Measurements from ENCODE around the gene BSN. TPM values are rescaled to one million over a fixed set of nuclear protein-coding genes. Genes with fewer than 3 reads are reported as not detected.

BSN gene
- total and polyA plus RNA-seq, 2 experiments from 2014 or later: 0.50 to 5.1 TPM

GRCh38 chr3:49669352-49669751, 115.1 kb downstream of the BSN start:
- Histone ChIP-seq H3K27ac (ENCODE audit: low read depth) (no peak overlapping the region), H3K36me3 (ENCODE audit: insufficient read depth) (no peaks in the 10 kb centered on the region), H3K4me2 (no peak overlapping the region), H3K79me2 (replicated peaks; ENCODE audit: insufficient read depth) (no peaks in the 10 kb centered on the region), H2AFZ (no peak overlapping the region), H3K4me1 (ENCODE audit: insufficient read depth) (peaks cover 12% of the 10 kb centered on the region), H4K20me1 (replicated peaks; ENCODE audit: insufficient read depth) (0 out of 2 replicates have a peak, but pooled peaks cover 3% of the 10 kb centered on the region), H3K27me3 (ENCODE audit: insufficient read depth) (no peaks in the 10 kb centered on the region), H3K9me2 (ENCODE audit: insufficient read depth) (no peaks in the 10 kb centered on the region), H3K4me3 (no peak overlapping the region), H3F3A (replicated peaks; ENCODE audit: low read depth) (no peaks in the 10 kb centered on the region)
- TF ChIP-seq CREB1 (CRISPR knock-in tag; IDR thresholded peaks at IDR 0.05; ENCODE audit: low read depth) (no peak), STAT1 (IDR thresholded peaks at IDR 0.05; ENCODE audit: unreplicated experiment) (no peak), JUNB (IDR thresholded peaks at IDR 0.05; ENCODE audit: unreplicated experiment) (no peak), ZNF331 (CRISPR knock-in tag; IDR thresholded peaks at IDR 0.05; ENCODE audit: low read depth) (no peak), NANOG (IDR thresholded peaks at IDR 0.05; ENCODE audit: borderline replicate concordance) (no peak), EZH2phosphoT487 (IDR thresholded peaks at IDR 0.05; ENCODE audit: unreplicated experiment) (no peak), ZNF114 (CRISPR knock-in tag; IDR thresholded peaks at IDR 0.05) (no peak), EZH2 (IDR thresholded peaks at IDR 0.05; ENCODE audit: low read depth, unreplicated experiment) (no peak), ZNF462 (CRISPR knock-in tag; IDR thresholded peaks at IDR 0.05) (no peak), POLR2AphosphoS5 (IDR thresholded peaks at IDR 0.05; ENCODE audit: low read depth) (no peak)
- TF ChIP-seq, protein P1, sequence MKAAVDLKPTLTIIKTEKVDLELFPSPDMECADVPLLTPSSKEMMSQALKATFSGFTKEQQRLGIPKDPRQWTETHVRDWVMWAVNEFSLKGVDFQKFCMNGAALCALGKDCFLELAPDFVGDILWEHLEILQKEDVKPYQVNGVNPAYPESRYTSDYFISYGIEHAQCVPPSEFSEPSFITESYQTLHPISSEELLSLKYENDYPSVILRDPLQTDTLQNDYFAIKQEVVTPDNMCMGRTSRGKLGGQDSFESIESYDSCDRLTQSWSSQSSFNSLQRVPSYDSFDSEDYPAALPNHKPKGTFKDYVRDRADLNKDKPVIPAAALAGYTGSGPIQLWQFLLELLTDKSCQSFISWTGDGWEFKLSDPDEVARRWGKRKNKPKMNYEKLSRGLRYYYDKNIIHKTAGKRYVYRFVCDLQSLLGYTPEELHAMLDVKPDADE (IDR thresholded peaks at IDR 0.05): no peak
- TF ChIP-seq, protein P2, sequence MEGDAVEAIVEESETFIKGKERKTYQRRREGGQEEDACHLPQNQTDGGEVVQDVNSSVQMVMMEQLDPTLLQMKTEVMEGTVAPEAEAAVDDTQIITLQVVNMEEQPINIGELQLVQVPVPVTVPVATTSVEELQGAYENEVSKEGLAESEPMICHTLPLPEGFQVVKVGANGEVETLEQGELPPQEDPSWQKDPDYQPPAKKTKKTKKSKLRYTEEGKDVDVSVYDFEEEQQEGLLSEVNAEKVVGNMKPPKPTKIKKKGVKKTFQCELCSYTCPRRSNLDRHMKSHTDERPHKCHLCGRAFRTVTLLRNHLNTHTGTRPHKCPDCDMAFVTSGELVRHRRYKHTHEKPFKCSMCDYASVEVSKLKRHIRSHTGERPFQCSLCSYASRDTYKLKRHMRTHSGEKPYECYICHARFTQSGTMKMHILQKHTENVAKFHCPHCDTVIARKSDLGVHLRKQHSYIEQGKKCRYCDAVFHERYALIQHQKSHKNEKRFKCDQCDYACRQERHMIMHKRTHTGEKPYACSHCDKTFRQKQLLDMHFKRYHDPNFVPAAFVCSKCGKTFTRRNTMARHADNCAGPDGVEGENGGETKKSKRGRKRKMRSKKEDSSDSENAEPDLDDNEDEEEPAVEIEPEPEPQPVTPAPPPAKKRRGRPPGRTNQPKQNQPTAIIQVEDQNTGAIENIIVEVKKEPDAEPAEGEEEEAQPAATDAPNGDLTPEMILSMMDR (conservative IDR thresholded peaks at IDR 0.05; ENCODE audit: low read depth in 2 of 2): no peak
- TF ChIP-seq, protein P3, sequence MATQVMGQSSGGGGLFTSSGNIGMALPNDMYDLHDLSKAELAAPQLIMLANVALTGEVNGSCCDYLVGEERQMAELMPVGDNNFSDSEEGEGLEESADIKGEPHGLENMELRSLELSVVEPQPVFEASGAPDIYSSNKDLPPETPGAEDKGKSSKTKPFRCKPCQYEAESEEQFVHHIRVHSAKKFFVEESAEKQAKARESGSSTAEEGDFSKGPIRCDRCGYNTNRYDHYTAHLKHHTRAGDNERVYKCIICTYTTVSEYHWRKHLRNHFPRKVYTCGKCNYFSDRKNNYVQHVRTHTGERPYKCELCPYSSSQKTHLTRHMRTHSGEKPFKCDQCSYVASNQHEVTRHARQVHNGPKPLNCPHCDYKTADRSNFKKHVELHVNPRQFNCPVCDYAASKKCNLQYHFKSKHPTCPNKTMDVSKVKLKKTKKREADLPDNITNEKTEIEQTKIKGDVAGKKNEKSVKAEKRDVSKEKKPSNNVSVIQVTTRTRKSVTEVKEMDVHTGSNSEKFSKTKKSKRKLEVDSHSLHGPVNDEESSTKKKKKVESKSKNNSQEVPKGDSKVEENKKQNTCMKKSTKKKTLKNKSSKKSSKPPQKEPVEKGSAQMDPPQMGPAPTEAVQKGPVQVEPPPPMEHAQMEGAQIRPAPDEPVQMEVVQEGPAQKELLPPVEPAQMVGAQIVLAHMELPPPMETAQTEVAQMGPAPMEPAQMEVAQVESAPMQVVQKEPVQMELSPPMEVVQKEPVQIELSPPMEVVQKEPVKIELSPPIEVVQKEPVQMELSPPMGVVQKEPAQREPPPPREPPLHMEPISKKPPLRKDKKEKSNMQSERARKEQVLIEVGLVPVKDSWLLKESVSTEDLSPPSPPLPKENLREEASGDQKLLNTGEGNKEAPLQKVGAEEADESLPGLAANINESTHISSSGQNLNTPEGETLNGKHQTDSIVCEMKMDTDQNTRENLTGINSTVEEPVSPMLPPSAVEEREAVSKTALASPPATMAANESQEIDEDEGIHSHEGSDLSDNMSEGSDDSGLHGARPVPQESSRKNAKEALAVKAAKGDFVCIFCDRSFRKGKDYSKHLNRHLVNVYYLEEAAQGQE (IDR thresholded peaks at IDR 0.05; ENCODE audit: unreplicated experiment): no peak
- Mint-ChIP-seq H3K9me3 (no peaks in the 10 kb centered on the region), H3K27ac (no peak overlapping the region), H3K4me1 (peaks cover 39% of the 10 kb centered on the region), H3K36me3 (ENCODE audit: low read depth) (no peaks in the 10 kb centered on the region), H3K4me3 (no peak overlapping the region), H3K27me3 (ENCODE audit: insufficient read depth, low read depth, poor library complexity) (peaks cover 10% of the 10 kb centered on the region)
- no peak for ATAC-seq
- DNase-seq (ENCODE audit: low spot score): no peak
